ENCODE results near the gene SCYGR6. TPM values are rescaled to one million over a fixed set of nuclear protein-coding genes. Genes with fewer than 3 reads are reported as not detected.

The SCYGR6 gene, protein sequence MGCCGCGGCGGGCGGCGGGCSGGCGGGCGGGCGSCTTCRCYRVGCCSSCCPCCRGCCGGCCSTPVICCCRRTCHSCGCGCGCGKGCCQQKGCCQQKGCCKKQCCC
- total RNA-seq, result not detected

DNA sequence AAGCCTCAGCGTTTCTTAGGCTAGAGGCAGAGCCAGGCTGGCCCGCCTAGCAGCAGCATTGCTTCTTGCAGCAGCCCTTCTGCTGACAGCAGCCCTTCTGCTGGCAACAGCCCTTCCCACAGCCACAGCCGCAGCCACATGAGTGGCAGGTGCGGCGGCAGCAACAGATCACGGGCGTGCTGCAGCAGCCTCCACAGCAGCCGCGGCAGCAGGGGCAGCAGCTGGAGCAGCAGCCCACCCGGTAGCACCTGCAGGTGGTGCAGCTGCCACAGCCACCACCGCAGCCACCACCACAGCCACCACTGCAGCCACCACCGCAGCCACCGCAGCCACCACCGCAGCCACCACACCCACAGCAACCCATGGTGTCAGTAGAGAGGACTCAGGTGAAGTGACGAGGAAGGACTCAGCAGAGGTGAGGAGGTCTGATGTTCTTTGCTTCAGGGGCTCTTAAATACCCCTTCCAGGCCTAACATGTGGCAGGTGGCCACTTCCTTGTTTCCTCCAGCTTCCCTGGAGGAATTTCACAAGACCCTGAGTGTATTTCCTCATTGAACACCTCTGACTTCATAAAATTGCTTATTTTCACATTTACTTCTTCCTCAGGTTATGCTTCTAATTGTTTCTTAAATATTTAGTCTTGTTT lies at the start of gene SCYGR6:
Gene SCYGR6 (minus strand): TSS at position 364 of the 646 bp plus-strand sequence. CDS start 0 bp downstream, at position 364.

DNA sequence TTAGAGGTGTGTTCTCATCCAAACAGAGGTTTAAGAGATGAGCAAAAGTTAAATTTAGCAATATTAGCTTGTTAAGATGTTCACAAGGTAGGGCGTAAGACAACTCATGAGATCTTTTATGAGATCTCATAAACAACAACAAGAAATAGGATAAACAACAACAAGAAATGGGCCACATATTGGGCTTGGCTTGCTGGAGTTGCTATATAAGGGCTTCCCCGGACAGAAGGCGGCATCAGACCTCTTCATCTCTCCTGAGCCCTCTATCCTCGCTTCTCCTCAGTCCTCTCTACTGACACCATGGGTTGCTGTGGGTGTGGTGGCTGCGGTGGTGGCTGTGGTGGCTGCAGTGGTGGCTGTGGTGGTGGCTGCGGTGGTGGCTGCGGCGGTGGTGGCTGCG lies 21.0 kb upstream of the SCYGR6 start, which contains the start of gene SCYGR8:
Gene SCYGR8 (plus strand): TSS at position 301 of the 400 bp plus-strand sequence. CDS start 0 bp downstream, at position 301.

DNA sequence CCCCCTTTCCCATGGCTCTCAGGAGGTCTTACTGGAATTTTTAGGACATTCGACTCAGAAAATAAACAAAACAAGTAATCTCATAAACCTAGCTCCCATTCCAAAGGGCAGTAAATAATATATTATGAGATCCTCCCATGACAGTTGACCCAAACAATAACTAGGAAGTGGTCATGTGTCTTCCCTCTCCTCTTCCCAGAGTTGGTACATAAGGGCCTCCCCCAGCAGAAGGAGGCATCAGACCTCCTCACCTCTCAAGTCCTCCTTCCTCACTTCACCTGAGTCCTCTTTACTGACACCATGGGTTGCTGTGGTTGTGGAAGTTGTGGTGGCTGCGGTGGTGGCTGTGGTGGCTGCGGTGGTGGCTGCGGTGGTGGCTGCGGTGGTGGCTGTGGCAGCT lies 3.5 kb upstream of the SCYGR6 start, which contains the start of gene SCYGR7:
Gene SCYGR7 (plus strand): TSS at position 301 of the 400 bp plus-strand sequence. CDS start 0 bp downstream, at position 301.

GRCh38 chr2:227717687-227718567 lies 6.6 kb downstream of the SCYGR6 start, which contains the start of gene SLC19A3:
Gene SLC19A3, minus strand, starts transcription at chr2:227718028. Its CDS starts 15,710 bp downstream, at chr2:227702318.

Small RNA genes within 50 kb of the gene (small RNA-seq; reads per million reads assigned to genes)
- gene RNA5SP121 (ENCODE audit: low replicate concordance), result not detected

Other genes with a start within 250 kb of the SCYGR6 start
- gene SCYGR2, start 125.9 kb downstream of the SCYGR6 start, total RNA-seq, result not detected
- gene SCYGR3, start 109.9 kb downstream of the SCYGR6 start, total RNA-seq, result not detected
- gene SCYGR4, start 107.3 kb downstream of the SCYGR6 start, total RNA-seq, result not detected
- not detected for gene SCYGR5, start 58.0 kb downstream of the SCYGR6 start, total RNA-seq
- 15.9 TPM for gene SLC19A3, start 6.7 kb downstream of the SCYGR6 start, total RNA-seq
- not detected for gene SCYGR7, start 3.6 kb upstream of the SCYGR6 start, total RNA-seq
- 0.41 TPM for gene SCYGR8, start 21.1 kb upstream of the SCYGR6 start, total RNA-seq
- gene CCL20, start 89.1 kb upstream of the SCYGR6 start, total RNA-seq, result 1.3 TPM
- 0.12 TPM for gene DAW1, start 146.9 kb upstream of the SCYGR6 start, total RNA-seq